ENCODE results near the gene ZBTB2.

ZBTB2 gene

GRCh38 chr6:151412909-151413308 lies 21.6 kb upstream of the ZBTB2 start:
- Histone ChIP-seq H3K27ac (no peak overlapping the region), H3K27me3 (ENCODE audit: insufficient read depth, low read depth, severe bottlenecking) (no peaks in the 10 kb centered on the region), H3K36me3 (peaks cover 79% of the 10 kb centered on the region), H3K4me3 (ENCODE audit: low read depth, low read length) (no peak overlapping the region), H3K9me3 (ENCODE audit: severe bottlenecking) (no peaks in the 10 kb centered on the region)
- TF ChIP-seq CTCF (IDR thresholded peaks at IDR 0.05; ENCODE audit: low read depth, low read length): no peak
- DNase-seq: no peak

GRCh38 chr6:151409679-151410078 lies 18.3 kb upstream of the ZBTB2 start:
- Histone ChIP-seq H3K27ac (no peak overlapping the region), H3K9me3 (ENCODE audit: severe bottlenecking) (no peaks in the 10 kb centered on the region), H3K27me3 (ENCODE audit: insufficient read depth, low read depth, severe bottlenecking) (no peaks in the 10 kb centered on the region), H3K36me3 (peaks cover 86% of the 10 kb centered on the region), H3K4me3 (ENCODE audit: low read depth, low read length) (no peak overlapping the region)
- no peak for DNase-seq
- no peak for TF ChIP-seq CTCF (IDR thresholded peaks at IDR 0.05; ENCODE audit: low read depth, low read length)

GRCh38 chr6:151409260-151409659 lies 17.9 kb upstream of the ZBTB2 start:
- no peak for DNase-seq

GRCh38 chr6:151408858-151409257 lies 17.5 kb upstream of the ZBTB2 start:
- Histone ChIP-seq H3K36me3 (peaks cover 84% of the 10 kb centered on the region), H3K27ac (no peak overlapping the region), H3K4me3 (ENCODE audit: low read depth, low read length) (no peak overlapping the region), H3K27me3 (ENCODE audit: insufficient read depth, low read depth, severe bottlenecking) (no peaks in the 10 kb centered on the region), H3K9me3 (ENCODE audit: severe bottlenecking) (no peaks in the 10 kb centered on the region)
- TF ChIP-seq CTCF (IDR thresholded peaks at IDR 0.05; ENCODE audit: low read depth, low read length): no peak
- DNase-seq: no peak

More at GRCh38 chr6:151409260-151409659, 17.9 kb upstream of the ZBTB2 start:
- H3K27ac ChIP-seq: no peak overlapping the region
- H3K9me3 ChIP-seq (ENCODE audit: severe bottlenecking): no peaks in the 10 kb centered on the region
- no peaks in the 10 kb centered on the region for H3K27me3 ChIP-seq (ENCODE audit: insufficient read depth, low read depth, severe bottlenecking)
- TF ChIP-seq CTCF (IDR thresholded peaks at IDR 0.05; ENCODE audit: low read depth, low read length): no peak
- H3K36me3 ChIP-seq: peaks cover 86% of the 10 kb centered on the region
- no peak overlapping the region for H3K4me3 ChIP-seq (ENCODE audit: low read depth, low read length)

- no peak for TF ChIP-seq CTCF (IDR thresholded peaks at IDR 0.05; ENCODE audit: low read depth, low read length)
- Histone ChIP-seq H3K4me3 (ENCODE audit: low read depth, low read length) (no peak overlapping the region), H3K27ac (no peak overlapping the region), H3K9me3 (ENCODE audit: severe bottlenecking) (no peaks in the 10 kb centered on the region), H3K36me3 (peaks cover 67% of the 10 kb centered on the region), H3K27me3 (ENCODE audit: insufficient read depth, low read depth, severe bottlenecking) (no peaks in the 10 kb centered on the region)
- DNase-seq: no peak
Measured at GRCh38 chr6:151403919-151404308, 12.6 kb upstream of the ZBTB2 start.

- no peak for DNase-seq
- peaks cover 62% of the 10 kb centered on the region for H3K36me3 ChIP-seq
- no peaks in the 10 kb centered on the region for H3K27me3 ChIP-seq (ENCODE audit: insufficient read depth, low read depth, severe bottlenecking)
- H3K9me3 ChIP-seq (ENCODE audit: severe bottlenecking): no peaks in the 10 kb centered on the region
- H3K4me3 ChIP-seq (ENCODE audit: low read depth, low read length): no peak overlapping the region
- H3K27ac ChIP-seq: no peak overlapping the region
- no peak for TF ChIP-seq CTCF (IDR thresholded peaks at IDR 0.05; ENCODE audit: low read depth, low read length)
Measured at GRCh38 chr6:151402228-151402627, 10.9 kb upstream of the ZBTB2 start.
